ENCODE results near the gene SH2D3C.

- no peak for TF ChIP-seq ZNF134 (CRISPR knock-in tag; conservative IDR thresholded peaks at IDR 0.05)
- TF ChIP-seq SETDB1 (IDR thresholded peaks at IDR 0.05; ENCODE audit: low read length): no peak
- TF ChIP-seq CTCF (IDR thresholded peaks at IDR 0.05 in 2 of 3, conservative IDR thresholded peaks at IDR 0.05 in 1 of 3; ENCODE audit: insufficient read depth in 2 of 3, low read depth in 1 of 3, low read length in 3 of 3): no peak
Measured at GRCh38 chr9:127780126-127780885, 1.8 kb upstream of the SH2D3C start.

Measured in K562 (cell line).